ENCODE measurements around the gene ALK.

The ALK gene

GRCh38 chr2:29628108-29628745 lies 293.2 kb downstream of the ALK start:
- no peak for DNase-seq (ENCODE audit: insufficient read length, low spot score)
- no peak for TF ChIP-seq CTCF (IDR thresholded peaks at IDR 0.05; ENCODE audit: insufficient read depth, missing control alignments)
- FAIRE-seq: no peak

GRCh38 chr2:29627279-29627711 lies 294.1 kb downstream of the ALK start:
- FAIRE-seq (no peak), DNase-seq (ENCODE audit: insufficient read length, low spot score) (no peak)
- no peak for TF ChIP-seq CTCF (IDR thresholded peaks at IDR 0.05; ENCODE audit: insufficient read depth, missing control alignments)

- DNase-seq (ENCODE audit: insufficient read length, low spot score) (no peak), FAIRE-seq (no peak)
- no peak for TF ChIP-seq CTCF (IDR thresholded peaks at IDR 0.05; ENCODE audit: insufficient read depth, missing control alignments)
Measured at GRCh38 chr2:29620890-29621289, 300.5 kb downstream of the ALK start.

GRCh38 chr2:29619689-29620088 lies 301.7 kb downstream of the ALK start:
- FAIRE-seq (no peak), DNase-seq (ENCODE audit: insufficient read length, low spot score) (no peak)
- no peak for TF ChIP-seq CTCF (IDR thresholded peaks at IDR 0.05; ENCODE audit: insufficient read depth, missing control alignments)

- no peak for TF ChIP-seq CTCF (IDR thresholded peaks at IDR 0.05; ENCODE audit: insufficient read depth, missing control alignments)
- FAIRE-seq: no peak
- DNase-seq (ENCODE audit: insufficient read length, low spot score): no peak
Measured at GRCh38 chr2:29618024-29618423, 303.4 kb downstream of the ALK start.

GRCh38 chr2:29617351-29617750 lies 304.0 kb downstream of the ALK start:
- TF ChIP-seq CTCF (IDR thresholded peaks at IDR 0.05; ENCODE audit: insufficient read depth, missing control alignments): no peak
- FAIRE-seq (no peak), DNase-seq (ENCODE audit: insufficient read length, low spot score) (no peak)

GRCh38 chr2:29616569-29616968 lies 304.8 kb downstream of the ALK start:
- FAIRE-seq (no peak), DNase-seq (ENCODE audit: insufficient read length, low spot score) (no peak)
- TF ChIP-seq CTCF (IDR thresholded peaks at IDR 0.05; ENCODE audit: insufficient read depth, missing control alignments): no peak

All from D721Med (cell line).